ENCODE results near the gene PDE1A. TPM values are rescaled to one million over a fixed set of nuclear protein-coding genes. Genes with fewer than 3 reads are reported as not detected.

Gene PDE1A
- total and polyA plus RNA-seq, 2 of the 4 experiments (the other 2 are of a cell fraction), result 0.24 to 0.90 TPM

- H3K4me1 ChIP-seq (ENCODE audit: control insufficient read depth, insufficient read depth, low read length), result no peaks in the 10 kb centered on the region
- H2BK20ac ChIP-seq (ENCODE audit: low read depth, low read length), result no peak overlapping the region
- no CpG with 5 or more reads among the region's 3 CpGs for WGBS, 2 experiments (ENCODE audit: extremely low coverage in 2 of 2, insufficient read length in 1 of 2)
- BruUV-seq (replicated peaks), result no TSS peak
- in situ Hi-C loops (cut with MboI; ENCODE audit: low sequenced_read_pairs), result no loop called here
- dilution Hi-C loops (cut with HindIII; ENCODE audit: low sequenced_read_pairs, unreplicated experiment), result no loop called here
- no peaks in the 10 kb centered on the region for H3K27me3 ChIP-seq (ENCODE audit: control insufficient read depth, insufficient read depth, low read length)
- no peaks in the 10 kb centered on the region for H3K79me1 ChIP-seq (ENCODE audit: low read depth in 1 of 2, low read length in 2 of 2)
- H4K20me1 ChIP-seq (ENCODE audit: insufficient read depth, low read length), result no peaks in the 10 kb centered on the region
- no peak overlapping the region for H3K9ac ChIP-seq (ENCODE audit: low read depth, low read length)
- POLR2A ChIA-PET (ENCODE audit: unreplicated experiment), result no interaction called here
- H3K23ac ChIP-seq (ENCODE audit: low read depth, low read length), result no peak overlapping the region
- H2AFZ ChIP-seq (replicated peaks; ENCODE audit: low read length, poor library complexity), result no peak overlapping the region
- no peak overlapping the region for H3K56ac ChIP-seq (ENCODE audit: extremely low read depth, insufficient read depth, low read length)
- ATAC-seq (ENCODE audit: low read depth), result no peak
- no peak overlapping the region for H2AK9ac ChIP-seq (replicated peaks; ENCODE audit: low read depth, low read length, poor library complexity)
- H2BK15ac ChIP-seq (ENCODE audit: low read depth, low read length), result no peak overlapping the region
- H4K8ac ChIP-seq (ENCODE audit: low read depth in 2 of 2, low read length in 2 of 2), result no peak overlapping the region
- DNase-seq, result no peak
- H3K36me3 ChIP-seq (ENCODE audit: control insufficient read depth, insufficient read depth, low read length), result no peaks in the 10 kb centered on the region
- no peak overlapping the region for H3K27ac ChIP-seq (ENCODE audit: insufficient read depth, low read length)
- CTCF ChIA-PET, result no interaction called here
- no peak overlapping the region for H3K18ac ChIP-seq (ENCODE audit: low read depth, low read length)
- H3K4ac ChIP-seq (ENCODE audit: low read depth, low read length), result no peak overlapping the region
- H3K4me2 ChIP-seq (ENCODE audit: low read depth, low read length), result no peak overlapping the region
- H4K5ac ChIP-seq (ENCODE audit: low read depth, low read length), result no peak overlapping the region
- no peak overlapping the region for H3K14ac ChIP-seq (replicated peaks; ENCODE audit: low read depth, low read length)
- H2BK120ac ChIP-seq (ENCODE audit: low read depth, low read length), result no peak overlapping the region
- no peaks in the 10 kb centered on the region for H3K9me1 ChIP-seq (ENCODE audit: insufficient read depth, low read length)
- H3K4me3 ChIP-seq (ENCODE audit: insufficient read depth, low read depth, low read length), result no peak overlapping the region
- H3K9me3 ChIP-seq (ENCODE audit: control insufficient read depth, insufficient read depth, low read length), result no peaks in the 10 kb centered on the region
- intact Hi-C loops (cut with micrococcal nuclease), result no loop called here
- H2AK5ac ChIP-seq (ENCODE audit: low read depth, low read length), result no peak overlapping the region
- no peak overlapping the region for H2BK5ac ChIP-seq (ENCODE audit: low read depth, low read length, poor library complexity, severe bottlenecking)
- TF ChIP-seq CEBPB (IDR thresholded peaks at IDR 0.05; ENCODE audit: low read depth, low read length) (no peak), POLR2A (IDR thresholded peaks at IDR 0.05; ENCODE audit: low read depth, low read length) (no peak), ELK1 (IDR thresholded peaks at IDR 0.05; ENCODE audit: borderline replicate concordance, low read depth, low read length) (no peak), USF2 (IDR thresholded peaks at IDR 0.05; ENCODE audit: low read depth, low read length) (no peak), RAD21 (IDR thresholded peaks at IDR 0.05; ENCODE audit: low read length) (no peak), CHD1 (IDR thresholded peaks at IDR 0.05; ENCODE audit: low read depth, low read length) (no peak), MAZ (IDR thresholded peaks at IDR 0.05; ENCODE audit: borderline replicate concordance, low read depth, low read length) (no peak), RCOR1 (IDR thresholded peaks at IDR 0.05; ENCODE audit: insufficient replicate concordance, low read length) (no peak), NFE2L2 (IDR thresholded peaks at IDR 0.05; ENCODE audit: low read depth, low read length) (no peak), MXI1 (IDR thresholded peaks at IDR 0.05; ENCODE audit: borderline replicate concordance, low read depth, low read length) (no peak), RFX5 (IDR thresholded peaks at IDR 0.05; ENCODE audit: low read depth, low read length) (no peak), MAFK (IDR thresholded peaks at IDR 0.05; ENCODE audit: low read depth, low read length) (no peak), SMC3 (IDR thresholded peaks at IDR 0.05; ENCODE audit: low read depth, low read length) (no peak), FOS (IDR thresholded peaks at IDR 0.05; ENCODE audit: low read depth, low read length) (no peak), BHLHE40 (IDR thresholded peaks at IDR 0.05; ENCODE audit: low read depth, low read length) (no peak)
- TF ChIP-seq, protein P1, sequence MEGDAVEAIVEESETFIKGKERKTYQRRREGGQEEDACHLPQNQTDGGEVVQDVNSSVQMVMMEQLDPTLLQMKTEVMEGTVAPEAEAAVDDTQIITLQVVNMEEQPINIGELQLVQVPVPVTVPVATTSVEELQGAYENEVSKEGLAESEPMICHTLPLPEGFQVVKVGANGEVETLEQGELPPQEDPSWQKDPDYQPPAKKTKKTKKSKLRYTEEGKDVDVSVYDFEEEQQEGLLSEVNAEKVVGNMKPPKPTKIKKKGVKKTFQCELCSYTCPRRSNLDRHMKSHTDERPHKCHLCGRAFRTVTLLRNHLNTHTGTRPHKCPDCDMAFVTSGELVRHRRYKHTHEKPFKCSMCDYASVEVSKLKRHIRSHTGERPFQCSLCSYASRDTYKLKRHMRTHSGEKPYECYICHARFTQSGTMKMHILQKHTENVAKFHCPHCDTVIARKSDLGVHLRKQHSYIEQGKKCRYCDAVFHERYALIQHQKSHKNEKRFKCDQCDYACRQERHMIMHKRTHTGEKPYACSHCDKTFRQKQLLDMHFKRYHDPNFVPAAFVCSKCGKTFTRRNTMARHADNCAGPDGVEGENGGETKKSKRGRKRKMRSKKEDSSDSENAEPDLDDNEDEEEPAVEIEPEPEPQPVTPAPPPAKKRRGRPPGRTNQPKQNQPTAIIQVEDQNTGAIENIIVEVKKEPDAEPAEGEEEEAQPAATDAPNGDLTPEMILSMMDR (conservative IDR thresholded peaks at IDR 0.05; ENCODE audit: low read depth, low read length), result no peak
- H4K91ac ChIP-seq (ENCODE audit: insufficient read depth, low read depth, low read length), result no peak overlapping the region
Measured at GRCh38 chr2:182261860-182262387, 164.9 kb downstream of the PDE1A start.
